Subcutaneous adipose tissue (tissue), 4 donors: ENCODE measurements around the gene SEC23B. TPM values are rescaled to one million over a fixed set of nuclear protein-coding genes. Genes with fewer than 3 reads are reported as not detected.

Experiments used
- CTCF ChIP-seq: fragments of 450-650 bp; IDR thresholded peaks from one replicate; pipeline ENCODE4 v1.5.1; 2016; ENCODE audit warnings: low read depth, mild to moderate bottlenecking, control low read depth, antibody characterized with exemption, moderate library complexity
- total RNA-seq, 4 donors: library from RNA; depleted of rRNA; stranded (reverse); fragments of >200 nt; gene quantifications; one replicate each; pipeline ENCODE4 v1.1.0, GENCODE V29; 2016

Gene SEC23B
- 10 to 100 TPM; 20.0 to 35.9 (median 25.4) TPM for total RNA-seq

GRCh38 chr20:18507218-18508191 lies at the start of gene SEC23B:
TSS of gene SEC23B (plus strand) at chr20:18507940. CDS start at chr20:18510836, 2,896 bp downstream.
- TF ChIP-seq CTCF, result no peak

GRCh38 chr20:18465536-18466200 lies 42.1 kb upstream of the SEC23B start:
- TF ChIP-seq CTCF, result no peak

GRCh38 chr20:18466574-18466893 lies 41.2 kb upstream of the SEC23B start:
- TF ChIP-seq CTCF, result no peak

GRCh38 chr20:18466894-18467730 lies 40.6 kb upstream of the SEC23B start, which contains the start of the genes DZANK1 and POLR3F:
TSS of gene DZANK1 (minus strand) at chr20:18467030. CDS start at chr20:18465358, 1,672 bp downstream.
TSS of gene POLR3F (plus strand) at chr20:18467390. CDS start at chr20:18467507, 117 bp downstream.
- TF ChIP-seq CTCF, result no peak

- TF ChIP-seq CTCF, result no peak
Observed at GRCh38 chr20:18477218-18477617, 30.5 kb upstream of the SEC23B start.

GRCh38 chr20:18477821-18478220 lies 29.9 kb upstream of the SEC23B start:
- no peak for TF ChIP-seq CTCF

GRCh38 chr20:18481596-18481995 lies 26.1 kb upstream of the SEC23B start:
- no peak for TF ChIP-seq CTCF
